ENCODE measurements around the gene POLA2.

POLA2 gene

DNA sequence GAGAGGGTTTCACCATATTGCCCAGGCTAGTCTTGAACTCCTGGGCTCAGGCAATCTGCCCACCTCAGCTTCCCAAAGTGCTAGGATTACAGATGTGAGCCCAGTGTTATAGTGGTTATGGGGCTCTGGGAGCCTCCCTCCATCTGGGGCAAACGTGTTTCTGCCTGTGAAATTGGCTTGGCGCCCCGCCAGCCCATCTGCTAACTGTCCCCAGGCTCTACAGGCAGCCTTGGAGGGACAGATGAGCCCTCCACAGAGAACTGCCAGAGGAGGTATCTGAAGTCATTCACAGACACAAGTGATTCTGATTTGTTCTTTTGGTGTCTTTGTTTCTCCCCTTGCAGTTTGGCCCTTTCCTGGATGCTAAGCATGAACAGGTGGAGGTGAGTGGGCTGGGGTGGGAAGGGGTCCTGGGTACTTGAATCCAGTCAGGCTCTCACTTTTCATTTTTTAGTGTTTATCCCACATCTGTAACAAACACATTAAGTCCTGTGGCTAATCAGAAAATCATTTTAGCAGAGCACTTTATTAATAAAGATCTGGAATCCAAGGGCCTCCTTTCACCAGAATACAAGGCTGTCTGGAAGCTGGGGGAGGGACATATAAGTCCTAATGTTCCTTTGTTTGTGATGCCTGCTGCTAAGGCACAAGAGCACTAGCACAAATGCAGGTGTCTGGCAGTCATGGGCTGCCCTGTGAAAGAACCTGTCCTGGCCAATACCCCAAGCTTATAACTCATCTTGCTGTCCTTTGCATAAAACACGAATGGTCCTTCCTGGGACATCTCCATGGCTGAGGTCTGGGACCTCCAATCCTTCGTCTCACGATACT, 27.2 kb downstream of the POLA2 start:
- peak; percentile 9 for DNase-seq

GRCh38 chr11:65290448-65291165, 28.8 kb downstream of the POLA2 start:
- no peak for DNase-seq

DNA sequence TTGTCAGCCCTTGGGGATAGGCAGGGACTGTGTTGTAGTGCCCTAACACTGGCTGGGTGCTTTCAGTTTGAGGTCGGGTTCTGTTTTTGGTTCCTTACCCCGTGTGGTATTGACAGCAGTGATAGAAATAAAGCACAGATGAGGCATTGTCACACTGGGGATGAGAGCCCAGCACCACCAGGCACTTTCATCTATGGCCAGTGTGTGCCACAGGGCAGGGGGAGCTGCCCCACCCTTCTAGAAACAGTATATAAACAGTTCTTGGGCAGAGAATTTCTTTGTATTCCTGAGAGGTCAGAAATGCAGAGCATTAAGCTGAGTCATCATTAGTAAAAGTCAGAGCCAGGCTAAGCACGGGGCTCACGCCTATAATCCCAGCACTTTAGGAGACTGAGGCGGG, 29.9 kb downstream of the POLA2 start:
- DNase-seq: no peak

DNA sequence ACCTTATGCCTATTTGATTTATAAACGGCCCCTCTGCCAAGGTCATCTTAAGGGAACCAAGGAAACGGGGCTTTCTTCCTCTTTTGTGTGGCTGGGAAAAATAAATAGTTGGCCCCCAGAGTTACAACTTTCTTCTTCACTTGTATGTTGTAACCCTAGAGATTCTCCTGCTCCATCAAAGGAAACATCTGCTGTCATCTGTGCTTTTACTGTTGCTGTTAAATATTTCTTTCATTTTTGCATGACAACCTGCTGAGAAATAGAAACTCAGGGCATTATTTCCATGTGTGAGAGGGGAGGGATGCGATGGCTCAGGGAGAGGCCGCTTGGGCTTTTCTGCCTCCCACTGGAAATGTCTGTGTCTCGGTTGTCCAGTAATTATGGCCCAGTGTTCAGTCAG, 31.1 kb downstream of the POLA2 start:
- no peak for DNase-seq

DNA sequence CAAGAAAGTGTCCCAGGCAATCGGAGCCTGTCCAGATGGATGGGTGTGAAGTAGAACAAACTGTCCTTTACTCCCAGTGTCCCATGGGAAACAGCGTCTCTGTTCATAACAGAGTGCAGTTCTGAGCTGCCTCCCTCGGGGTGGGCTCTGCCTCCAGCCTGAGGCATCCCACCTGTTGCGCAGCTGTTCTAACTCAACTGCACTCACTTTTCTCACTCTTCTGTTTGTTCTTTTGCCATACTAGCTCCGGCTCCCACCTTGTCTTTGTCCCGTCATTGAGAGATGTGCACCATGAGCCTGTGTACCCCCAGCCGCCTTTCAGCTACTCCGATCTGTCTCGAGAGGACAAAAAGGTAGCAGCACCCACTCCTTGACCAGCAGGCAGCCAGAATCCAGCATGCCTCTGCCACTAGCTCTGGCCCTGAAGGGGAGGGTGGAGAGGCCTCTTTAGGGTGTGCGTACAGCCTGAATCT, 32.2 kb downstream of the POLA2 start:
- DNase-seq: no peak

DNA sequence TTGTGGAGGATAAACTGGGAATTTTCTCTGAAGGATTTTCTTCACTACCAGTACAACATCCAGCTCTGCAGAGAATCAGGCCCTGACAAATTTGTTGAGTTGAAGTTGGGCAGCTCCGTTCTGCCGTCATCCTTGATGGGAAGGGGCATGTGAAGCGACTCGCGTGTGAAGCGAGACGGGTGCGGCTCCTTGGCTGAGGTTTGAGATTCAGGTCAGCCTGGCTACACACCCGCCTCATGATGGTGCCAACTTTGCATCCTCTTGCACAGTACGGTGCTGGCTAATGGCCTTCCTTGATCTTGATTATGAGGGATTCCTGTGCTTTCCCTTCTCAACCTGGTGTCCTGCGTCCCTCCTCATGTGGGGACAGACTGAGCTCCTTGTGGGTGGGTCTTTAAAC, 33.2 kb downstream of the POLA2 start:
- DNase-seq: no peak

DNA sequence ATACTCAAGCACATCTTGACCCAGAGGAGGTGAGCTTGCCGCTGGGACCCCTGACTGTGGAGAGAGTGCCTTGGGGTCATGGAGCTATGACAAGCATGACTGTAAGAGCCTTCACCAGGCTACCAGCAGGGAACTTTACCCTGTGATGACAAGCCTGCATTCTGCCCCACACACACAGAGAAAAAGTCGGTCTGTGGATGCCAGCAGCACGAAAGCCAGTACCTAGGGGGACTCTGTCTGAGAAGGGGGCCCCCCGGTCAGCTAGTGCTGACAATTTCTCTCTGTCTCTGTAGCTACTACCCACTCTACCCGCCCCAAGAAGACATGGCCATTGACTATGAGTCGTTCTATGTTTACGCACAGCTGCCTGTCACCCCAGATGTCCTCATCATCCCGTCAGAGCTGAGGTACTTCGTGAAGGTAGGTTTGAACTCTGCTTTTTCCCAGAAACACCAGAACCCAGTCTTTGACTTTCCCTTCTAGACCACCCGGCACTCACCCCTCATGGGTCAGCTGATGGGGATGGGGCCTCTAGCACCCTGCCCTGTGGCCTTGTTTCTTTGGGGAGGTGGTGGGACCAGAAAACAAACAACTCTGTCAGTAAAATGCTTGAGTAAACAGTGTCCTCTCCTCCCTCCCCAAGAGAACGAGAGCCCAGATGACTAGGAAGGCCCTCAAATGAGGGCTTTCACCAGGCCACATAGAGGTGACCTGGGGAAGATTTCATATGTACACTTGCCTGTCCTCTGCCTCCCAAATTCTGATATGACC, 34.0 kb downstream of the POLA2 start:
- DNase-seq: no peak

- no peak for DNase-seq
Measured at GRCh38 chr11:65297026-65297672, 35.4 kb downstream of the POLA2 start.

DNA sequence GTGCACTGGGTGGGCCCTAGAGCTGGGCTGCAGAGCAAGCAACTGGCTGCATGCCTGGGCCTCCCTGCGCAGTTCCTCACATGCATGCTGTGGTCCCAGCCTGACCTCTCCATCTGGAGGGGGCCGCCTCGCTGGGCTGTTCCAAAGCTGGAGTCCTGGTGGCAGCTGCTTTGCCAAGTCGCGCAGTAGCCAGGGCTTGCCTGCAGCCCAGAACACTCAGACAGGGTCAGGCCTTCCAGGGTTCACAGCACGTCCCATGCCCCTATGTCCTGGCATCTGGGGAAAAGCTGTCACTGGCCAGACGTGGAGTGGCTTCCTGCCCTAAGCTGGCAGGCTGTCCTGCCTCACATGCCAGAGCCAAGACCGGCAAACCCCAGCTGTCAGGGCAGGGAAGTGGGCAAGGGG, 36.4 kb downstream of the POLA2 start:
- no peak for DNase-seq

GRCh38 chr11:65298655-65299179, 37.0 kb downstream of the POLA2 start:
- no peak for DNase-seq

- DNase-seq: no peak
Measured at GRCh38 chr11:65300621-65301275, 39.0 kb downstream of the POLA2 start.

- DNase-seq: no peak
Measured at GRCh38 chr11:65301491-65302329, 39.9 kb downstream of the POLA2 start.

DNA sequence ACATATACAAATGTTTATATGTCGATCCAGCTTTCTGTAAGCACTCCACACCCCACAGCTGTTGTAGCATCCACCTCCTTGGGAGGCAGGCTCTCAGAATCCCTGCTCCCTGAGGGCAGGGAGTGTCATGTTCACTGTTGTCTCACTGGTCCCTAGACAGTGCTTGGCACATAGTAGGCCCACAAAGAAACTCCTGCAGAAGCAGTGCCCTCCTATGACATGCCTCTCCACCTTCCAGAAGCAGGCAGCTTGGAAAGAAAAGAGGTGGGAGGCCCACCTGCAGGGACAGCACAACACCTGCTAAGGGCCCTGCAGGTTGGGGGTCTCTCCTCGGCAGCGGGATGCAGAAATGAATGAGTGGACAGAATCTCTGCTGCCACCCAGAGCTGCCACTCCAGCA, 41.8 kb downstream of the POLA2 start:
- no peak for DNase-seq

DNA sequence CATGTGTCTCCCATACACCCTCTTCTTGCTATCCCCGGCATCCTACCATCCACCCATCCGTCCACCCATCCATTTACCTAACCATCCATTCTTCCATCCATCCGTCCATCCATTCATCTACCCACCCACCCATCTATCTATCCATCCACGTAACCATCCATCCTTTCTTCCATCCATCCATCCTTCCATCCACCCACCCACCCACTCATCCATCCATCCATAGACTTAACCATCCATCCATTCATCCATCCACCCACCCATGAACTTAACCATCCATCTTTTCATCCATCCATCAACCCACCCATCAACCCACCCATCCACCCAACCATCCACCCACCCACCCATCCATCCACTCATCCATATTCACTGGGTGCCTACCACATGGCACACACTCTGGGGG, 42.3 kb downstream of the POLA2 start:
- DNase-seq: no peak

- no peak for DNase-seq
Measured at GRCh38 chr11:65304613-65305012, 42.9 kb downstream of the POLA2 start.

GRCh38 chr11:65305501-65306268, 43.9 kb downstream of the POLA2 start:
- no peak for DNase-seq

DNA sequence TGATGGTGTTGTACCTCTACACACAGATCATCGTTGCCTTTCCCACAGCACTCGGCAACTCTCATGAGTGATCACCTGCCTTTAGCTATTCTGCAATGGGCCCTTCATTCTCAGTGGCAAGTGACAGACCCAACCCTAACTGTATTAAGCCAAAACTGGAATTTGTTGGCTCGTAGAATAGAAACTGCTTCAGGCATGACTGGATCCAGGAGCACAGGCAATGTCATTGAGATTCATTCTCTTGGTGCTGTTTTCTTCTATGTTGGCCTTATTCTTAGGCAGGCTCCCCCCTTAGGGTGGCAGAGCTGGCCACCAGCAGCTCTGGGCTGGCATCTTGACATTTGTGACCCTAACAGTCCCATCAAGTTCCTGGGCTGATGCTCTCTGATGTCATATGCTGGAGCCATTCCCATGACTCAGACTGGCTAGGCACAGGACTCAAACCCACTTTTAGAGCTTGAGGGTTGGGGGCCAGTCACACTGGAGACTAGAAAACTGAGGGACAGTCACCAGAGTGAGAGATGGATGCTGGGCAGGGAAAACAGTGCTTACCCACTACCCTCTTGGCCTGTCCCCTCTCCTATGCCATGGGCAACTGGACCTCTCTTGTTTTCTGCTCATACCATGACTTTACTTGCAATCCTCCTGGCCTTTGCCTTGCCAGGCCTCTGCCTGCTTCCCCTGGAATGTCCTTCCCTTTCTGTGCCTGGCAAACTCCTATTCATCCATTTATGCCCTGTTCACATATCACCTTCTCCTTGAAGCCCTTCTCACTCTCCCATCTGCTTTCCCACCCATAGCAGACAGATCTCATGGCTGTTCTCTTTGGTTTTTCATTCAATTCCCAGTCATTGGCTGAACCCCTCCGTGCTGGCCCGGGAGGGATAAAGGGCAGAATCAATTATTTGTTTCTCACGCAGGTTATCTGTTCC, 45.8 kb downstream of the POLA2 start:
- no peak for DNase-seq

DNA sequence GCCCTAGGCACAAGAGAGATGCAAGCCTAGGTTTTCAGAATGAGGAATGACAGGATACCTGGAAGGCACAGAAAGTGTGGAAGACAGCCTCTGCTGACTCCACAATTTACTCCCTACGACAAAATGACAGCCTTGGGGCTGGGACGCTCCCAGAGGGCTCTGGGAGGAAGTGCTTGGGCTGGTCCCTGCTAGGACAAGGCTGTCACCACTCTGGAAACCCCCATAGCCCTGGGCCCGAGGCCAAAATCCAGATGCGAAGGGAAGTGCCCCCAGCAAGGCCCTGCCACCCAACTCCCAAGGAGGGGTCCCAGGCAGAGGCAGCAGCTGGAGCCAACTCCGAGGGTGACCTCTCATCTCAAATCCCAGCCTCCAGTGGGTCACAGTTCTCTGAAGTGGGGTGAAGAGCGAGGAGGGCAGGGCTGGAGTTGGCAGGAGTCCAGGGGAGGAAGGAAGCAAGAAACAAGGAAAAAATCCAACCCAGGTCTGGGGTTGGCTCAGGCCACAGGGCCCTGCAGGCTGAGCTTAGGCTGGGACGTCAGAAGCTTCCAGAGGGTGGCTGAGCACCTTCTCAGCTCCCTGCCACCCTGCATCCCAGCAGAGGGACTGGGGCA, 46.6 kb downstream of the POLA2 start:
- no peak for DNase-seq

- DNase-seq: no peak
Measured at GRCh38 chr11:65309006-65309405, 47.2 kb downstream of the POLA2 start.
